Umbilical cord (tissue), 2 donors: ENCODE measurements around the gene FCHSD2. TPM values are rescaled to one million over a fixed set of nuclear protein-coding genes. Genes with fewer than 3 reads are reported as not detected.
A peak's percentile ranks its signal among the peaks of the same experiment; 100 is the strongest.

ENCODE experiments used
- DNase-seq: peaks from one replicate; pipeline ENCODE4 v3.0.0-alpha.2; 2015; ENCODE audit warnings: low spot score
- total RNA-seq: library from RNA; depleted of rRNA; stranded (reverse); fragments of >200 nt; gene quantifications from one replicate; pipeline ENCODE4 v1.2.3, GENCODE V29; 2014; ENCODE audit warnings: low replicate concordance; ENCODE audit not compliant: insufficient read depth

The FCHSD2 gene
- total RNA-seq, result 40.7 TPM

GRCh38 chr11:73142128-73142377 is at the start of gene FCHSD2:
FCHSD2 (minus strand) TSS chr11:73142318; CDS start chr11:73141877, 441 bp downstream.
- DNase-seq, result no peak

DNA sequence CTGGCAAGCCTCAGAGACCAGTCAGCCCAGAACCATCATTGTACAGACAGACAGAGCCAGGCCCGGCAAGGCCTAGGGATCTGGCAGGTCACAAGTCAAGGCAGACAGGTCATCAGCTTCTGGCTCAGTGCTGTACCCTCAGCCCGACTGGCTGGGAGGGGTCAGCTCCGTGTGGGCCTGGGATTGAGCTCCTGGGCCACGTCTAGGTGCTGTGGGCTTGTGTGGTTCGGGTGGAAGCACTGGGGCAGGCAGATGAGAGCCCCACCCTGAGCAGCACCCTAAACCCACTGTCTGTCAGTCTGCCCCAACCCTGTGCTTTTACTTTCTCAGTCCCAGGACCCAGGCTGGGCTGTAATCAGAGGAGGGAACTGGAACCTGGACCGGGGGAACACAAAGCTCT is 49.0 kb upstream of the FCHSD2 start:
- DNase-seq, result no peak

DNA sequence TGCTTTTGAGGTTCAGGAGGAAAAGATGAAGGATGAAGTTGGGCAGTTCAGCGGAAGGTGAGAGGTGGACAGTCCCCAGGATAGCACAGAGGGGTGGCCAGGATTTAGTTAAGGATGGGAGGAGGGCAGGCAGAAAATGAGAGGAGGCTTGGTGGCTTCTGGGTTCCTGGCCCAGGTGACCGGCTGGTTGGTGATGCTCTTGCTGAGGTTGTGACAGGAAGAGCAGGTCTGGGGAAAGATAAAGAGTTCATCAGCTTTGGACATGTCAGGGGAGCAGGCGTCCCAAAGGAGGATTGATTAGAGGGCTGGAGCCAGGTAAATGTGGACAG is 48.4 kb upstream of the FCHSD2 start:
- DNase-seq, result no peak

- no peak for DNase-seq
These were observed 47.8 kb upstream of the FCHSD2 start for GRCh38 chr11:73189723-73190556.

DNA sequence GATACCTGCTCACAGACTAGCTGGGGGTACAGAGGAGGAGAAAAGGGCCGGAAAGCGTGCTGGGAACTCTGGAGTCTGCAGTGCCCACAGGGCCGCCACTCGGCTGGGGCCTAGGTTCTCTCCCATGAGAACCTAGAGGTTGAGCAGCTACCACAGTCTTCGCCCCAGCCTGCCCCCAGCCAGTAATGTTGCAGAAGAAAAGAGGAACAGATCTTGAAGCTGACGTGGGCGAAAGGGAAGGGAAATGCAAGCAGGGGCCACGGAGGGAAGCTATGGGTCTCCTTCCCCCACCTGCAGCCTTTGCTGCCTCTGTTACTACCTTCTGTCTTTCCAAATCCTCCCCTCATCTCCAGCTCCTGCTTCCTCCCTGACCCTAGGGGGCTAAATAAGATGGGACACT is 47.2 kb upstream of the FCHSD2 start:
- no peak for DNase-seq

DNA sequence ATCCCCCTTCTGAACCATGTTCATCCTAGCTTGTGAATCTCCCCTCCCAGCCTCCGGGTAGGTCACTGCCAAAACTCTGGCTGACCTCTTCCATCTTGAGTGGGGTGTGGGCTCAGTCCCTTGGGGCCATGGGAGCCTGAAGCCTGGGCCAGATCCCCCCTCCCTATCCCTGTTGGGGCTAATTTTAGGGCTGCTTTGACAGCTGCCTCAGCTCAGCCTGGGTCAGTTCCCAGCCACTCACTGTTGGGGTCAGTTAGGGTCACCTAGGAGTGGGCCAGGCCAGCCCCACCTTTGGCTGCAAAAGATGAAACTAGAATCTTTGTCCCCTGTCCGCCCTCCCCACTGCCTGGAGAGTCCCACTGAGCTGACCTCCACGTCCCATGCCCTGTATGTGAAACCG is 46.2 kb upstream of the FCHSD2 start:
- no peak for DNase-seq

- DNase-seq, result no peak
These were observed 45.7 kb upstream of the FCHSD2 start for GRCh38 chr11:73187854-73188253.

DNA sequence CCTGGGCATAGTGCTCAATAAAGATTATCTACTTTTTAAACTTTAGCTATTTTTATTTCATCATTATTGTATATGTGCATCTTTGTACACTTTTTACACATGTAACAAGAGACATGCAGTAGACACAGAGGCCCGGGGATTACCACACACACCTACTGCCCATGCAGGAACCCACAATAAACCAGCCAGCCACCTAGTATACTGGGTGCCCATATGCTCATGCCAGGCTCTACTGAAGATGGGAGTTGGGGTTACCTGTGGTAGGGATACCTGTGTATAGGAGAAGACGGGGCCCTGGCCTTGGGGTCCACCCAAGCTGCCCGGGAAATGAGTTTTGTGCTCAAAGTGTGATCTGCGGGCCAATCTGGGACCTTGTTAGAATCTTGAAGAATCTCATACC is 44.8 kb upstream of the FCHSD2 start:
- no peak for DNase-seq

- DNase-seq, result peak; percentile 55
These were observed 44.3 kb upstream of the FCHSD2 start for GRCh38 chr11:73186294-73186850.

DNA sequence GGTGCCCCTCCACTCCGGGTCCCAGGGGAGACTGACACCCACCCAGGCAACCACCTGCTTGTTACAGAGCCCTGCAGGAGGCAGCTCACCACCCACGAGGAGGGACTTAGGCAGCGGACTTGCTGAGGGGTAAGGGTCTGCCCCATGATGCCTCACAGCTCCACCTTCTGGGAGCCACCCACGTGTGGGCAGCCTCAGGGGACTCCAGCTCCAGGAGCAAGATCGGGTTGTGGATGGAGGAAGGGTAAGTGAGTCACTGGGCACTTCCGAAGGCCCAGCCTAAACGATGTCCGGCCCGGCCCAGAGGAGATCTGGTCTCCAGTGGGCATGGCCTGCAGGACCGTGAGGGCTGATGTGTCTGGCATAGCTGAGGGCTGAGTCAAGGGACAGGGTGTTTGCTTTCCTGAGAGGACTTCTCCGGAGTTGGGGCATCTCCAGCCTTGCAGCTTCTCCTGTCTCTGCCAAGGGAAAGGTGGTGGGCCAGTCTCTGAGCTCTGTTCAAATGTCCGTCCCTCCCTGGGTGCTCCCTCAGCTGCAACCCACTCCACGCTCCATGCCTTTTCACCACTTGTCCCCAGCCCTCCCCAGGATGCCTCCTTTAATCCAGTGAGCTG is 43.7 kb upstream of the FCHSD2 start:
- DNase-seq, result no peak

DNA sequence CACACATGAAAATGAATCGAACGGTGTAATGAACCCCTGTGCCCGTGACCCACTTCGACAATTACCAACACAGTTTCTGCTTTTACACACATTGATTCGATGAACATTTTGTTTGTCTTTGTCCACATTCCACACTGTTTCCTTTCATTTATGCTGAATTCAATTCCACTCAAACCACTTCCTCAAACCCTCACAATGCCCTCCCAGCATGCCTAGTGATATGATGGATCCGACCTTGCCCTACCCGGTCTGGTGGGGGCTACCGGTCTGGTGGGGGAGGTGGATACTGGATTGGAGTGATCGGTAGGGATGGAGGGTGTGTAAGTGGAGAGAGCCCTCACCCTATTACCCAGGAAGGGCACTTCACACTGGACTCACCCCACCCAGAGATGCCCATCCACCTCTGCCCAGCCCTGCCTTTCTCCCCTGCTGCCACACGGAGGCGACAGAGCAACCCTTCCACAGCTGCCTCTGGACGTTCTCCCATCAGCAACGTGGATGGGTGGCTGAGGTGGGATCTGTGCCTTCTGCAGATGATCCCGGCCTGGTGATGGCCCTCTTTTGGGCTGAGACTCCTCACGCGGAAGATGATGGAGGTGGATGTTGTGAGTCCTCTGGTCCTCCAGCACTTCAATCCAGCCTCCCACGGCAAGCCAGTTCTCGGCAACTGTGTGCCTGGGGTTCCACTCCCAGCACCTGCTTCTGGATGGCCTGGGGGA is 43.0 kb upstream of the FCHSD2 start:
- DNase-seq, result no peak

GRCh38 chr11:73182824-73183321 is 40.8 kb upstream of the FCHSD2 start:
- no peak for DNase-seq

- no peak for DNase-seq
These were observed 36.6 kb upstream of the FCHSD2 start for GRCh38 chr11:73178681-73179080.

DNA sequence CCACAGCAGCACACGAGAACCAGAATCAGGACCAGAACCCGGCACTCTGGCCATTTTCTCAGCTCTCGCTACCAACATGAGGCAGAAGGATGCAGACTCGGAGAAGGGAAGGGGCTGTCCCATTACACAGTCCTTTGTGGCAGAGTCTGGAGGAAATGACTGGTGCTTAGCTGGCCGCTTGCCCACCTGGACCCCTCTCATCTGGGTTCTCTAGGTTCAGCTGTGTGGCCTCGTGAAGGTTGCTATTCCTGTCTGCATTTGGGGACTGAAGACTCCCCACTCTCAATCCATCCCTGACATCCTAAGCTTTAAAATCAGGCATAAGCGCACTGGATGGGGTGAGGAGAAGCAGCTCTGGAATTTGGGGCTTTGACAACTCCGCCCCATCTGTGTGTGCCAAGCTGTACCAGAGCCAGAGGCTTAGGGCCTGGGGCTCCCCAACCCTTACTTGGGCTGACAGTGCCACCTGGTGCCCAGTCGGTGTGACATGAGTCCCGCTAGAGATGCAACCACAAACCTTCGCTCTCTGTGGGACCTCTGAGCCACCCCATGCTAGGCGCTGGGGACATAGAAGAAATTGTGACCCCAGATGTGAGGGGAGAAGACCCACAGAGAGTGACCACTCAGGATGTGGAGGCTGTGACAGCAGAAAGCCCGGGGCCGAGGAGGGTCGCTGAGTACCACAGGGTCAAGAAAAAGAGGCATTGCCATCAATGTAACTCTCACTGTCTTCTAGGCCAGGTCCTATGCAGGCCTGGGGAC is 35.8 kb upstream of the FCHSD2 start:
- peak; percentile 94 for DNase-seq

DNA sequence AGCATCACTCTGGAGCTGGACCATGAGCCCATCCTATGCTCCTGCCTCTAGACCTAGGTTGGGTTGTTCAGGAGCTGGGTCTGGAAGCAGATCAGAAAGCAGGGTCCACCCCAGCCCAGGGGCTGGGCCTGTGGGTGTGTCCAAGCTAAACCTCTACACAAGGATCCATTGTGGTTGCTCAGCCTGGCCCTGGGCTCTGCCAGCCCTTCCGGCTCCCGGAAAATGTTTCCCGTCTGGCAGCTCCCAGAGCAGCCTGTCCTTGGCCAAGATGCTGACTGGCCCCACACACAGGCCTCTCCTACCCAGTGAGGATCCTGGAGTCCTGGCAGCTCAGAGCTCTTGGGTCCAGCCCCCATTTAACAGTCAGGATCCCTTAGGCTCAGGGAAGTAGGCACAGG is 35.3 kb upstream of the FCHSD2 start:
- peak; percentile 57 for DNase-seq

- no peak for DNase-seq
These were observed 34.7 kb upstream of the FCHSD2 start for GRCh38 chr11:73176874-73177155.

- no peak for DNase-seq
These were observed 34.2 kb upstream of the FCHSD2 start for GRCh38 chr11:73176145-73176873.

- DNase-seq, result no peak
These were observed 33.5 kb upstream of the FCHSD2 start for GRCh38 chr11:73175551-73176144.

GRCh38 chr11:73174495-73174791 is 32.3 kb upstream of the FCHSD2 start:
- no peak for DNase-seq

- no peak for DNase-seq
These were observed 31.8 kb upstream of the FCHSD2 start for GRCh38 chr11:73173755-73174494.
